Testis (tissue), 2 donors: ENCODE results near the gene OR52A1.

Source experiments
- POLR2A ChIP-seq: fragments of 450-650 bp; IDR thresholded peaks from one replicate; pipeline ENCODE4 v1.6.1; 2017; ENCODE audit warnings: antibody characterized with exemption, mild to moderate bottlenecking, moderate library complexity
- TF ChIP-seq, protein P1 (sequence below), 3 experiments: fragments of 450-650 bp in 2 of 3; fragments of 200-600 bp in 1 of 3; sonication (generic) in 1 of 3; IDR thresholded peaks; one replicate each; pipeline ENCODE4 v1.5.1; 2016 to 2019; ENCODE audit warnings: antibody characterized with exemption in 3 of 3, mild to moderate bottlenecking in 2 of 3, moderate library complexity in 1 of 3

- TF ChIP-seq POLR2A, result no peak
- TF ChIP-seq, protein P1, sequence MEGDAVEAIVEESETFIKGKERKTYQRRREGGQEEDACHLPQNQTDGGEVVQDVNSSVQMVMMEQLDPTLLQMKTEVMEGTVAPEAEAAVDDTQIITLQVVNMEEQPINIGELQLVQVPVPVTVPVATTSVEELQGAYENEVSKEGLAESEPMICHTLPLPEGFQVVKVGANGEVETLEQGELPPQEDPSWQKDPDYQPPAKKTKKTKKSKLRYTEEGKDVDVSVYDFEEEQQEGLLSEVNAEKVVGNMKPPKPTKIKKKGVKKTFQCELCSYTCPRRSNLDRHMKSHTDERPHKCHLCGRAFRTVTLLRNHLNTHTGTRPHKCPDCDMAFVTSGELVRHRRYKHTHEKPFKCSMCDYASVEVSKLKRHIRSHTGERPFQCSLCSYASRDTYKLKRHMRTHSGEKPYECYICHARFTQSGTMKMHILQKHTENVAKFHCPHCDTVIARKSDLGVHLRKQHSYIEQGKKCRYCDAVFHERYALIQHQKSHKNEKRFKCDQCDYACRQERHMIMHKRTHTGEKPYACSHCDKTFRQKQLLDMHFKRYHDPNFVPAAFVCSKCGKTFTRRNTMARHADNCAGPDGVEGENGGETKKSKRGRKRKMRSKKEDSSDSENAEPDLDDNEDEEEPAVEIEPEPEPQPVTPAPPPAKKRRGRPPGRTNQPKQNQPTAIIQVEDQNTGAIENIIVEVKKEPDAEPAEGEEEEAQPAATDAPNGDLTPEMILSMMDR (IDR thresholded peaks at IDR 0.05), result no peak
These were observed 51.5 kb downstream of the OR52A1 start for GRCh38 chr11:5103066-5103465.
